CD4-positive, alpha-beta T cell (primary cell): ENCODE data around the gene GPSM1. TPM values are rescaled to one million over a fixed set of nuclear protein-coding genes. Genes with fewer than 3 reads are reported as not detected.

Source experiments
- ATAC-seq: fragments of 200-7000 bp; cut with Tn5 transposase; one replicate; pipeline ENCODE4 v1.10.0; 2022; ENCODE audit warnings: mild to moderate bottlenecking; ENCODE audit not compliant: poor library complexity
- CTCF ChIA-PET: fragments of 350-600 bp; sonication (Branson Sonifier 250); formaldehyde crosslinking; loops from one replicate; lab custom pipeline; 2021; ENCODE audit warnings: antibody characterized with exemption, inconsistent platforms; lab: Charles Lee
- POLR2A ChIA-PET: fragments of 350-600 bp; sonication (Branson Sonifier 250); formaldehyde crosslinking; loops from one replicate; lab custom pipeline; 2021; ENCODE audit warnings: antibody characterized with exemption, inconsistent platforms; lab: Charles Lee
- DNase-seq, 14 experiments: peaks; one replicate each; pipeline ENCODE4 v3.0.0-alpha.2; 2013 to 2020; ENCODE audit warnings: mixed read lengths in 2 of 14
- H3K27ac ChIP-seq, 2 donors: one replicate each; pipeline versions ENCODE4 v1.5.1 to v1.7.0; 2013; ENCODE audit warnings: low read length in 2 of 2, low read depth in 1 of 2, mild to moderate bottlenecking in 1 of 2
- H3K27me3 ChIP-seq, 2 experiments: 1 replicate in 1 of 2; 2 replicates in 1 of 2; pipeline versions ENCODE4 v1.6.1 to v1.7.0; 2013; ENCODE audit warnings: low read length in 2 of 2, control low read depth in 1 of 2, mild to moderate bottlenecking in 1 of 2, moderate library complexity in 1 of 2; ENCODE audit not compliant: insufficient read depth in 2 of 2, control insufficient read depth in 1 of 2
- H3K36me3 ChIP-seq: one replicate; pipeline ENCODE4 v1.6.1; 2013; ENCODE audit warnings: low read length, control low read depth; ENCODE audit not compliant: insufficient read depth
- H3K4me1 ChIP-seq: one replicate; pipeline ENCODE4 v1.6.1; 2013; ENCODE audit warnings: low read length, control low read depth; ENCODE audit not compliant: insufficient read depth
- H3K4me3 ChIP-seq: one replicate; pipeline ENCODE4 v1.5.1; 2013; ENCODE audit warnings: mild to moderate bottlenecking, low read length, moderate library complexity
- H3K9me3 ChIP-seq, 2 experiments: 1 replicate in 1 of 2; 2 replicates in 1 of 2; pipeline versions ENCODE4 v1.6.1 to v1.7.0; 2013; ENCODE audit warnings: low read length in 2 of 2, mild to moderate bottlenecking in 2 of 2, control low read depth in 1 of 2, moderate library complexity in 1 of 2; ENCODE audit not compliant: control insufficient read depth in 1 of 2, insufficient read depth in 1 of 2
- H3K27ac Mint-ChIP-seq: one replicate; pipeline ENCODE4 v1.8.0; 2020; ENCODE audit warnings: mixed read lengths
- H3K27me3 Mint-ChIP-seq: one replicate; pipeline ENCODE4 v1.8.0; 2021; ENCODE audit warnings: mixed read lengths
- H3K36me3 Mint-ChIP-seq: one replicate; pipeline ENCODE4 v1.8.0; 2021; ENCODE audit warnings: low read depth, mixed read lengths
- H3K4me1 Mint-ChIP-seq: one replicate; pipeline ENCODE4 v1.8.0; 2021; ENCODE audit warnings: low read depth, mixed read lengths
- H3K4me3 Mint-ChIP-seq: one replicate; pipeline ENCODE4 v1.8.0; 2020; ENCODE audit warnings: mild to moderate bottlenecking, mixed read lengths
- H3K9me3 Mint-ChIP-seq: one replicate; pipeline ENCODE4 v1.8.0; 2020; ENCODE audit warnings: mixed read lengths
- CTCF ChIP-seq: fragments of 200-600 bp; IDR thresholded peaks from one replicate; pipeline ENCODE4 v1.8.0; 2022; ENCODE audit warnings: antibody characterized with exemption, mild to moderate bottlenecking
- intact Hi-C, 2 experiments: fragments of 100-400 bp; cut with DNase I in 1 of 2; cut with micrococcal nuclease in 1 of 2; formaldehyde crosslinking; loops; one replicate each; pipeline versions ENCODE4 v1.15.1 to v1.9.0; 2023 to 2025; cut with DNase I, micrococcal nuclease
- total RNA-seq, 174 experiments: library from RNA in 2 of 174; stranded (reverse) in 2 of 174; gene quantifications; one replicate each; pipeline ENCODE4 v1.2.3 and lab custom pipeline; 2021 to 2026

The GPSM1 gene
- total RNA-seq, 2 experiments from 2014 or later = 7.7 to 8.6 TPM

- Mint-ChIP-seq H3K27ac (no peak overlapping the region), H3K27me3 (peaks cover 4% of the 10 kb centered on the region), H3K36me3 (no peaks in the 10 kb centered on the region), H3K4me1 (no peaks in the 10 kb centered on the region), H3K4me3 (no peak overlapping the region), H3K9me3 (no peaks in the 10 kb centered on the region)
- Histone ChIP-seq H3K4me1 (no peaks in the 10 kb centered on the region), H3K27ac (no peak overlapping the region), H3K9me3 (peaks cover 3 to 24% of the 10 kb centered on the region in 2 experiments), H3K4me3 (no peak overlapping the region), H3K27me3 (no peaks in the 10 kb centered on the region), H3K36me3 (no peaks in the 10 kb centered on the region)
- POLR2A ChIA-PET = no interaction called here
- intact Hi-C loops = no loop called here
- TF ChIP-seq CTCF = no peak
- DNase-seq (no peak), ATAC-seq (no peak)
- CTCF ChIA-PET = no interaction called here
Measured at GRCh38 chr9:136316896-136317676, 10.3 kb upstream of the GPSM1 start.

GRCh38 chr9:136317695-136318094 is 9.6 kb upstream of the GPSM1 start:
- Histone ChIP-seq H3K27ac (no peak overlapping the region), H3K4me3 (no peak overlapping the region), H3K9me3 (peaks cover 3 to 24% of the 10 kb centered on the region in 2 experiments), H3K36me3 (no peaks in the 10 kb centered on the region), H3K27me3 (no peaks in the 10 kb centered on the region), H3K4me1 (no peaks in the 10 kb centered on the region)
- Mint-ChIP-seq H3K36me3 (no peaks in the 10 kb centered on the region), H3K4me1 (no peaks in the 10 kb centered on the region), H3K27ac (no peak overlapping the region), H3K4me3 (no peak overlapping the region), H3K27me3 (peaks cover 4% of the 10 kb centered on the region), H3K9me3 (no peaks in the 10 kb centered on the region)
- ChIA-PET CTCF (no interaction called here), POLR2A (no interaction called here)
- intact Hi-C loops = no loop called here
- TF ChIP-seq CTCF = no peak
- no peak for ATAC-seq
- no peak for DNase-seq

GRCh38 chr9:136318111-136318775 is 9.1 kb upstream of the GPSM1 start:
- Histone ChIP-seq H3K36me3 (no peaks in the 10 kb centered on the region), H3K4me1 (no peaks in the 10 kb centered on the region), H3K27me3 (no peaks in the 10 kb centered on the region), H3K9me3 (peaks cover 3 to 24% of the 10 kb centered on the region in 2 experiments), H3K4me3 (no peak overlapping the region), H3K27ac (no peak overlapping the region)
- ATAC-seq (no peak), DNase-seq (no peak)
- Mint-ChIP-seq H3K4me1 (no peaks in the 10 kb centered on the region), H3K36me3 (no peaks in the 10 kb centered on the region), H3K27me3 (peaks cover 4% of the 10 kb centered on the region), H3K9me3 (no peaks in the 10 kb centered on the region), H3K4me3 (no peak overlapping the region), H3K27ac (no peak overlapping the region)
- ChIA-PET CTCF (no interaction called here), POLR2A (no interaction called here)
- intact Hi-C loops = no loop called here
- TF ChIP-seq CTCF = no peak
